Endothelial cell of hepatic sinusoid (primary cell): ENCODE results near the gene UBQLNL.

Source experiments
- in situ Hi-C: cut with HindIII; loops from 2 replicates; pipeline ENCODE4 v1.10.0; 2017; ENCODE audit warnings: low sequenced_read_pairs

UBQLNL gene

GRCh38 chr11:5507933-5508305 is 8.6 kb downstream of the UBQLNL start:
- in situ Hi-C loops = no loop called here

- in situ Hi-C loops = no loop called here
These were observed 9.1 kb downstream of the UBQLNL start for GRCh38 chr11:5507177-5507932.

DNA sequence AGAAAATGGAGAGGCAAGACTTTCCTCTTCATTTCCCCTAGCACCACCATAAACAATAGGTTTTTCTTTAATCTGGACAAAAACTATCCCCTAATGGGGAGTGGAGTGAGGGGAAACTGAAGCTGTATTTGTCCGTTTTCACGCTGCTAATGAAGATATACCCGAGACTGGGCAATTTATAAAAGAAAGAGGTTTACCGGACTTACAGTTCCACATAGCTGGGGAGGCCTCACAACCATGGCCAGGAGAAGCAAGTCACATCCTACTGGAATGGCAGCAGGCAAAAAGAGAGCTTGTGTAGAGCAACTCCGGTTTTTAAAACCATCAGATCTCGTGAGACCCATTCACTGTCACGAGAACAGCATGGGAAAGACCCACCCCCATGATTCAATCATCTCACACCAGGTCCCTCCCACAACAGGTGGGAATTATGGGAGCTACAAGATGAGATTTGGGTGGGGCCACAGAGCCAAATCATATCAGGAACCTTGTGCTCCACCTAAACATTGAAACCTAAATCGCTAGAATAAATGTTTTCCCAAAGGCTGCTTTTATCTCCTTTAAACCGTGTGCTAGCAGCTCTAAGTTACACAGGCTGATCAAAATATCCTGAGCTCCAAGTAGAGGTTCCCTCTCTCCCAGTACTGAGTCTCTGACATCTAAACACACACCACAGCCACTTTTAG is 11.0 kb downstream of the UBQLNL start:
- in situ Hi-C loops = no loop called here

DNA sequence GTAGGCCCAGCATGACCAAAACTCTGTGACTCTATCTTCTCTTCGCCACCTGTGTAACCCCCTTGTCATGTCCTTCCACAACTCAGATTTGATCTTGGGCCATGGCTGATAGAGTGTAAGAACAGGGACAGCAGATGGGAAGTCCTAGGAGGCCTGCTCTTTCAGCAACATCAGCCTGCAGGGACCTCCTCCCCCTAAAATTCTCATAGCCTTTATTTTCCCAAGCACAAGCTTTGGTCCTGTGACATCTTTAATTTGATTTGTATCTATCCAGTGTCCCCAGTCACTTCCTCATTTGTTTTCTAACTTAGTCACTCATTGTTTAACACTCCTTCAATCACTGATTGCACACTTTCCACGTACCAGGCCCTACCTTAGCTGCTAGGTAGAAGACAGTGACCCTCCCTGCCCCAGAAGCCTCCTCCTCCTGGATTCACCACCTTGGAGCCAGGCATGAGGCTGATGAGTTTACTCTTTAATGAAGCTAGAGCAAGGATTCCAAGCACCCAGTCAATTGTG is 12.0 kb downstream of the UBQLNL start:
- in situ Hi-C loops = no loop called here

- in situ Hi-C loops = no loop called here
These were observed 16.1 kb downstream of the UBQLNL start for GRCh38 chr11:5500393-5500801.

- in situ Hi-C loops = no loop called here
These were observed 16.8 kb downstream of the UBQLNL start for GRCh38 chr11:5499671-5500070.

- in situ Hi-C loops = no loop called here
These were observed 26.7 kb downstream of the UBQLNL start for GRCh38 chr11:5489576-5490357.

GRCh38 chr11:5488798-5489399 is 27.6 kb downstream of the UBQLNL start:
- in situ Hi-C loops = no loop called here

GRCh38 chr11:5488385-5488784 is 28.1 kb downstream of the UBQLNL start, which contains the start of gene OR52D1:
Gene OR52D1, plus strand, starts transcription at chr11:5488685. Its CDS starts 22 bp downstream, at chr11:5488707.
- in situ Hi-C loops = no loop called here

GRCh38 chr11:5486421-5486820 is 30.1 kb downstream of the UBQLNL start:
- in situ Hi-C loops = no loop called here

DNA sequence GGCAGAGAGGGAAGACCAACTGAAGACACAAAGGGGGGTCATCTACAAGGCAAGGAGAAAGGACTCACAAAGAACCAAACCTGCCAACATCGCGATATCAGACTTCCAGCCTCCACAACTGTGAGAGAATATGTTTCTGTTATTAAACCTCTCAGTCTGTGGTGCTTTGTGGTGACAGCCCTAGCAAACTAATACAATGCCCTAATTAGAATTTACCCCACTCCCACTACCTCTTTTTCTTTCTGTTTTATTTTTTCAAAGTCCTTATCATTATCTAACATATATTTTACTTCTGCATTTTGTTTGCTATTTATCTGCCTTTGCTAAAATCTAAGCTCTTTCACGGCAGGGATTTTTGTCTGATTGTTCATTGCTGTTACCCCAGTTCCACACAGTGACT is 30.5 kb downstream of the UBQLNL start:
- in situ Hi-C loops = no loop called here

GRCh38 chr11:5476186-5476819 is 40.2 kb downstream of the UBQLNL start:
- in situ Hi-C loops = no loop called here

DNA sequence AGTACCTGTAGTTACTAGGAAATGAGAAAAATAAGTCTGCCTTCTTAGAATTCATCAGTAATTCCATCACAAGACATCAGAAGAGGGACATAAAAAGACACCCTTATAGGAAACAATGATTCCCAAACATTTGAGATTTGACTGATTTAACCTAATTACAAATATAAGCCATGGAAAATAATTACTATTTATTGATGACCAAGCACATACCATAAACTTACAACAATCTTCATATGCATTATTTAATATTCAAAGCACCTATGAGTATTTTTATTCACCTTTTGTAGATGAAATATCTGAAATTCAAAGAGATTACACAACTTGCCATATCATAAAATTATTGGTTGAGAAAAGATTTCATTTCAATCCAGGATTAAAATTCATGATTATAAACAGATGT is 42.6 kb downstream of the UBQLNL start:
- in situ Hi-C loops = no loop called here

- in situ Hi-C loops = no loop called here
These were observed 49.0 kb downstream of the UBQLNL start for GRCh38 chr11:5467527-5467926.
